Peyer's patch (tissue), 4 donors: Measurements from ENCODE around the gene CLCA1. TPM values are rescaled to one million over a fixed set of nuclear protein-coding genes. Genes with fewer than 3 reads are reported as not detected.

Experiments
- DNase-seq, 3 donors: peaks; one replicate each; pipeline ENCODE4 v3.0.0-alpha.2; 2017 to 2019
- H3K27ac ChIP-seq, 4 donors: fragments of 200-600 bp; sonication (generic); one replicate each; pipeline ENCODE4 v1.5.1; 2016 to 2019
- H3K27me3 ChIP-seq, 2 donors: fragments of 200-600 bp; sonication (generic); one replicate each; pipeline ENCODE4 v1.5.1; 2019
- H3K36me3 ChIP-seq, 3 donors: fragments of 200-600 bp; sonication (generic); one replicate each; pipeline ENCODE4 v1.5.1; 2016 to 2019
- H3K4me1 ChIP-seq, 4 donors: fragments of 200-600 bp; sonication (generic); one replicate each; pipeline ENCODE4 v1.5.1; 2016 to 2019
- H3K4me3 ChIP-seq, 4 donors: fragments of 200-600 bp; sonication (generic); 1 replicate in 3 of 4; 2 replicates in 1 of 4; pipeline ENCODE4 v1.5.1; 2016 to 2019; ENCODE audit warnings: mild to moderate bottlenecking in 1 of 4
- H3K9me3 ChIP-seq, 4 donors: fragments of 200-600 bp; sonication (generic); one replicate each; pipeline ENCODE4 v1.5.1; 2016 to 2019; ENCODE audit warnings: mild to moderate bottlenecking in 1 of 4
- POLR2A ChIP-seq, 2 donors: fragments of 450-650 bp; IDR thresholded peaks; one replicate each; pipeline ENCODE4 v1.5.1; 2017; ENCODE audit warnings: antibody characterized with exemption in 2 of 2, mild to moderate bottlenecking in 2 of 2, moderate library complexity in 2 of 2
- total RNA-seq, 4 donors: library from RNA; depleted of rRNA; stranded (reverse); fragments of >200 nt; gene quantifications; one replicate each; pipeline ENCODE4 v1.1.0, GENCODE V29; 2016
- TF ChIP-seq, protein P1 (sequence below), 6 experiments: fragments of 450-650 bp in 4 of 6; fragments of 200-600 bp in 2 of 6; sonication (generic) in 1 of 6; IDR thresholded peaks; one replicate each; pipeline ENCODE4 v1.5.1; 2017 to 2019; ENCODE audit warnings: antibody characterized with exemption in 6 of 6, mild to moderate bottlenecking in 3 of 6, moderate library complexity in 1 of 6

The CLCA1 gene
- total RNA-seq, 4 donors from 2014 or later, result 87.5 to 841 (median 195) TPM

DNA sequence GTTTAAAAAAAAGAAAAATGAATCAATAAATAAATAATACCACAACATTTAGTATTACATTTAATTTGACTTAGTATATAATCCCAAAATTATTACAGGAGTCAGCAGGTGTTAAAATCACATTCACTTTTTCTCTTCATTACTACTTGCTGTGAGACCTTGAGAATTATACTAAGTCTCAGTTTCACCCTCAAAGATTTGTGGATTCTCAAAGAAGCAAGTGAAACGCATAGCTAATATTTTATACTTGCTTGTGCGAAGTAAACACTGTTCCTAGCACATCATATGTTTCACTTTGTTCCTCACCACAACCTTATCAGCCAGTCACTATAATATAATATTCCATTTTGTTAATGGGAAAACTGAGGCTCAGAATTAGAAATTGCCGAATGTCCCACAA lies 4.0 kb downstream of the CLCA1 start:
- no peak overlapping the region for H3K4me3 ChIP-seq
- no peak for DNase-seq
- no peak overlapping the region for H3K27ac ChIP-seq

GRCh38 chr1:86477256-86477655 lies 8.5 kb downstream of the CLCA1 start:
- H3K27ac ChIP-seq, result no peak overlapping the region
- TF ChIP-seq, protein P1, sequence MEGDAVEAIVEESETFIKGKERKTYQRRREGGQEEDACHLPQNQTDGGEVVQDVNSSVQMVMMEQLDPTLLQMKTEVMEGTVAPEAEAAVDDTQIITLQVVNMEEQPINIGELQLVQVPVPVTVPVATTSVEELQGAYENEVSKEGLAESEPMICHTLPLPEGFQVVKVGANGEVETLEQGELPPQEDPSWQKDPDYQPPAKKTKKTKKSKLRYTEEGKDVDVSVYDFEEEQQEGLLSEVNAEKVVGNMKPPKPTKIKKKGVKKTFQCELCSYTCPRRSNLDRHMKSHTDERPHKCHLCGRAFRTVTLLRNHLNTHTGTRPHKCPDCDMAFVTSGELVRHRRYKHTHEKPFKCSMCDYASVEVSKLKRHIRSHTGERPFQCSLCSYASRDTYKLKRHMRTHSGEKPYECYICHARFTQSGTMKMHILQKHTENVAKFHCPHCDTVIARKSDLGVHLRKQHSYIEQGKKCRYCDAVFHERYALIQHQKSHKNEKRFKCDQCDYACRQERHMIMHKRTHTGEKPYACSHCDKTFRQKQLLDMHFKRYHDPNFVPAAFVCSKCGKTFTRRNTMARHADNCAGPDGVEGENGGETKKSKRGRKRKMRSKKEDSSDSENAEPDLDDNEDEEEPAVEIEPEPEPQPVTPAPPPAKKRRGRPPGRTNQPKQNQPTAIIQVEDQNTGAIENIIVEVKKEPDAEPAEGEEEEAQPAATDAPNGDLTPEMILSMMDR (IDR thresholded peaks at IDR 0.05), result no peak
- no peak for TF ChIP-seq POLR2A (IDR thresholded peaks at IDR 0.05)

More for the DNA sequence above, 4.0 kb downstream of the CLCA1 start:
- Histone ChIP-seq H3K36me3 (no peaks in the 10 kb centered on the region), H3K27me3 (no peaks in the 10 kb centered on the region), H3K9me3 (no peaks in the 10 kb centered on the region), H3K4me1 (no peaks in the 10 kb centered on the region)
- TF ChIP-seq, protein P1 (IDR thresholded peaks at IDR 0.05), result no peak
- TF ChIP-seq POLR2A (IDR thresholded peaks at IDR 0.05), result no peak

DNA sequence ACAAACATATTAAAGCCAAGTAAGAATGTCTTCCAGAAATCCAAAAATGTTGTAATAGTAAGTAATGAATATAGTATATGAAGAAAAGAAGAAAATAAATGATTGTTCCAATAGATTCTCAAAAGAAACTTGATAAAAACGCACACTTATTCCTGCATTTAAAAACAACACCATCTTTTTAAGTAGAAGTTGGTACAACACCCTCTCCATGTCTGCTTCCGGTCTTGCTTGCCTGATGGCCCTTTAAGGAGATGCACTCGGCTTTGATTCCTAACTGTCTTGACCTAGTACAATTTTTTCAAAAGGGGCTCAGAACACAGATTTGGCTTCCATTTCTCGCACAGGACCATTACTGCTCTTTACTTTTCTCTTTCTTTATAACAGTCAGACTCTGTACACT lies 9.0 kb downstream of the CLCA1 start:
- Histone ChIP-seq H3K4me3 (no peak overlapping the region), H3K27ac (no peak overlapping the region), H3K9me3 (no peaks in the 10 kb centered on the region), H3K4me1 (no peaks in the 10 kb centered on the region), H3K27me3 (no peaks in the 10 kb centered on the region), H3K36me3 (no peaks in the 10 kb centered on the region)
- no peak for TF ChIP-seq POLR2A (IDR thresholded peaks at IDR 0.05)
- TF ChIP-seq, protein P1 (IDR thresholded peaks at IDR 0.05), result no peak
- DNase-seq, result no peak

More at GRCh38 chr1:86477256-86477655, 8.5 kb downstream of the CLCA1 start:
- H3K4me3 ChIP-seq, result no peak overlapping the region
- no peaks in the 10 kb centered on the region for H3K36me3 ChIP-seq
- no peak for DNase-seq
- H3K9me3 ChIP-seq, result no peaks in the 10 kb centered on the region
- H3K4me1 ChIP-seq, result no peaks in the 10 kb centered on the region
- no peaks in the 10 kb centered on the region for H3K27me3 ChIP-seq

GRCh38 chr1:86478416-86479156 lies 9.9 kb downstream of the CLCA1 start:
- no peak overlapping the region for H3K4me3 ChIP-seq
- no peak overlapping the region for H3K27ac ChIP-seq
- no peaks in the 10 kb centered on the region for H3K9me3 ChIP-seq
- TF ChIP-seq, protein P1 (IDR thresholded peaks at IDR 0.05), result no peak
- no peak for TF ChIP-seq POLR2A (IDR thresholded peaks at IDR 0.05)
- no peaks in the 10 kb centered on the region for H3K36me3 ChIP-seq
- H3K4me1 ChIP-seq, result no peaks in the 10 kb centered on the region
- DNase-seq, result no peak
- H3K27me3 ChIP-seq, result no peaks in the 10 kb centered on the region

DNA sequence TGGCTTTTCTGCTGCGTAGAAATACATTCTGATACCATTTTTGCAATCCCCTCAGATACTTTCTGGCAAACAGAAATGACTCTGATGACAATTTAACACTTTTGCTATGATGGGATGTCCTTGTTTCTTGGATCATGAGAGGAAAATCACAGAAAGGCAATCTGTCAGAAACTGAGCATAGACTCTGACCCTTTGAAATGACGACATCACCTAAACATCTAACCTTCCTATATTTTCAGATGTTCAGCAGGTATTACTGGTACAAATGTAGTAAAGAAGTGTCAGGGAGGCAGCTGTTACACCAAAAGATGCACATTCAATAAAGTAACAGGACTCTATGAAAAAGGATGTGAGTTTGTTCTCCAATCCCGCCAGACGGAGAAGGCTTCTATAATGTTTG lies 13.2 kb downstream of the CLCA1 start:
- no peaks in the 10 kb centered on the region for H3K4me1 ChIP-seq
- H3K27me3 ChIP-seq, result no peaks in the 10 kb centered on the region
- no peaks in the 10 kb centered on the region for H3K36me3 ChIP-seq
- no peak for DNase-seq
- TF ChIP-seq, protein P1 (IDR thresholded peaks at IDR 0.05), result no peak
- no peak for TF ChIP-seq POLR2A (IDR thresholded peaks at IDR 0.05)
- H3K4me3 ChIP-seq, result no peak overlapping the region
- H3K9me3 ChIP-seq, result no peaks in the 10 kb centered on the region
- no peak overlapping the region for H3K27ac ChIP-seq
